ENCODE results near the gene LRP1B.

GRCh38 chr2:140600116-140600515 lies 1530.7 kb downstream of the LRP1B start:
- TF ChIP-seq E2F1 (CRISPR knock-in tag; IDR thresholded peaks at IDR 0.05) (no peak), PREB (CRISPR knock-in tag; IDR thresholded peaks at IDR 0.05; ENCODE audit: borderline replicate concordance) (no peak), NFE2L1 (CRISPR knock-in tag; IDR thresholded peaks at IDR 0.05) (no peak), ATF3 (CRISPR knock-in tag; conservative IDR thresholded peaks at IDR 0.05) (no peak), ATF6 (CRISPR knock-in tag; IDR thresholded peaks at IDR 0.05) (no peak), RELA (CRISPR knock-in tag; IDR thresholded peaks at IDR 0.05; ENCODE audit: borderline replicate concordance) (no peak), ETV6 (CRISPR knock-in tag; IDR thresholded peaks at IDR 0.05) (no peak), JUN (CRISPR knock-in tag; IDR thresholded peaks at IDR 0.05) (no peak), ZNF396 (CRISPR knock-in tag; IDR thresholded peaks at IDR 0.05; ENCODE audit: borderline replicate concordance) (no peak)

Data from WTC11 (cell line).